Neural cell (in vitro differentiated cells): ENCODE results near the gene PCDHA4. TPM values are rescaled to one million over a fixed set of nuclear protein-coding genes. Genes with fewer than 3 reads are reported as not detected.
A peak's percentile ranks its signal among the peaks of the same experiment; 100 is the strongest.

Experiments used
- H2AFZ ChIP-seq: fragments of 200-600, 300-800 bp; sonication (generic), shearing (Covaris generic); 2 replicates; pipeline ENCODE4 v1.6.0; 2014; ENCODE audit warnings: low read depth, mild to moderate bottlenecking, antibody characterized with exemption, low read length, moderate library complexity
- H3F3A ChIP-seq: fragments of 200-600 bp; shearing (Covaris generic); 2 replicates; pipeline ENCODE4 v1.6.1; 2016; ENCODE audit warnings: mild to moderate bottlenecking, moderate library complexity, mixed read lengths, antibody characterized with exemption, low read length; ENCODE audit not compliant: insufficient read depth, poor library complexity, severe bottlenecking
- H3K27ac ChIP-seq: fragments of 200-600, 300-800 bp; sonication (generic), shearing (Covaris generic); 2 replicates; pipeline ENCODE4 v1.5.1; 2014; ENCODE audit warnings: mild to moderate bottlenecking, low read length, moderate library complexity
- H3K27me3 ChIP-seq: fragments of 300-800, 200-600 bp; sonication (generic), shearing (Covaris generic); 2 replicates; pipeline ENCODE4 v1.6.0; 2014; ENCODE audit warnings: mild to moderate bottlenecking, low read depth, low read length, moderate library complexity; ENCODE audit not compliant: insufficient read depth
- H3K36me3 ChIP-seq: fragments of 300-800, 200-600 bp; sonication (generic), shearing (Covaris generic); 2 replicates; pipeline ENCODE4 v1.5.1; 2014; ENCODE audit warnings: mild to moderate bottlenecking, antibody characterized with exemption, low read length, moderate library complexity; ENCODE audit not compliant: insufficient read depth
- H3K4me2 ChIP-seq: fragments of 300-800, 200-600 bp; sonication (generic), shearing (Covaris generic); 2 replicates; pipeline ENCODE4 v1.6.0; 2014; ENCODE audit warnings: mild to moderate bottlenecking, low read length
- H3K4me3 ChIP-seq: fragments of 300-800, 200-600 bp; sonication (generic), shearing (Covaris generic); 2 replicates; pipeline ENCODE4 v1.5.1; 2014; ENCODE audit warnings: mild to moderate bottlenecking, low read length, moderate library complexity
- H3K79me2 ChIP-seq: fragments of 200-600 bp; shearing (Covaris generic); replicated peaks from 2 replicates; pipeline ENCODE4 v1.6.0; 2014; ENCODE audit warnings: mild to moderate bottlenecking, low read length, moderate library complexity; ENCODE audit not compliant: insufficient read depth
- H3K9ac ChIP-seq: fragments of 300-800, 200-600 bp; sonication (generic), shearing (Covaris generic); 2 replicates; pipeline ENCODE4 v1.6.1; 2016; ENCODE audit warnings: mild to moderate bottlenecking, low read length, mixed read lengths
- H3K9me2 ChIP-seq: fragments of 200-600 bp; shearing (Covaris generic); 2 replicates; pipeline ENCODE4 v1.6.1; 2016; ENCODE audit warnings: mild to moderate bottlenecking, low read length, mixed read lengths; ENCODE audit not compliant: insufficient read depth
- H3K9me3 ChIP-seq: fragments of 200-600, 300-800 bp; sonication (generic), shearing (Covaris generic); 2 replicates; pipeline ENCODE4 v1.6.1; 2016; ENCODE audit warnings: mild to moderate bottlenecking, mixed run types, low read length, moderate library complexity, mixed read lengths
- H4K20me1 ChIP-seq: fragments of 200-600 bp; shearing (Covaris generic); 2 replicates; pipeline ENCODE4 v1.6.1; 2016; ENCODE audit warnings: mild to moderate bottlenecking, mixed run types; ENCODE audit not compliant: insufficient read depth
- CTCF ChIP-seq: fragments of 450-650 bp; IDR thresholded peaks from 2 replicates; pipeline ENCODE4 v1.5.1; 2014; ENCODE audit warnings: antibody characterized with exemption, mild to moderate bottlenecking, moderate library complexity; ENCODE audit not compliant: poor library complexity, severe bottlenecking
- EP300 ChIP-seq: fragments of 450-650 bp; conservative IDR thresholded peaks from 2 replicates; pipeline ENCODE4 v1.6.1; 2014; ENCODE audit warnings: antibody characterized with exemption, mild to moderate bottlenecking, moderate library complexity; ENCODE audit not compliant: poor library complexity, severe bottlenecking
- EZH2 ChIP-seq: fragments of 200-600, 300-800 bp; shearing (Covaris generic), sonication (generic); IDR thresholded peaks from 2 replicates; pipeline ENCODE4 v1.6.1; 2014; ENCODE audit warnings: antibody characterized with exemption, low read length, borderline replicate concordance, mild to moderate bottlenecking; ENCODE audit not compliant: insufficient read depth, poor library complexity, severe bottlenecking
- MXI1 ChIP-seq: fragments of 450-650 bp; conservative IDR thresholded peaks from 2 replicates; pipeline ENCODE4 v1.6.1; 2014; ENCODE audit warnings: antibody characterized with exemption, mild to moderate bottlenecking; ENCODE audit not compliant: poor library complexity, severe bottlenecking
- POLR2AphosphoS5 ChIP-seq: IDR thresholded peaks from 2 replicates; pipeline ENCODE4 v1.6.1; 2012
- RAD21 ChIP-seq: fragments of 450-650 bp; conservative IDR thresholded peaks from 2 replicates; pipeline ENCODE4 v1.6.1; 2014; ENCODE audit warnings: antibody characterized with exemption, mild to moderate bottlenecking, moderate library complexity
- SMC3 ChIP-seq: fragments of 450-650 bp; conservative IDR thresholded peaks from 2 replicates; pipeline ENCODE4 v1.6.1; 2014; ENCODE audit warnings: antibody characterized with exemption, mild to moderate bottlenecking, moderate library complexity; ENCODE audit not compliant: poor library complexity
- TAF1 ChIP-seq: IDR thresholded peaks from 2 replicates; pipeline ENCODE4 v1.6.1; 2012; ENCODE audit warnings: low read depth
- polyA plus RNA-seq: library from polyadenylated mRNA; depleted of rRNA; stranded (reverse); fragments of >200 nt; gene quantifications from 2 replicates; pipeline ENCODE4 v1.2.3, GENCODE V29; 2014
- TF ChIP-seq, protein P1 (sequence below): IDR thresholded peaks from 2 replicates; pipeline ENCODE4 v1.6.1; 2012; ENCODE audit warnings: borderline replicate concordance

The PCDHA4 gene
- polyA plus RNA-seq, 1 donor from 2014 or later, result 43.6 TPM

DNA sequence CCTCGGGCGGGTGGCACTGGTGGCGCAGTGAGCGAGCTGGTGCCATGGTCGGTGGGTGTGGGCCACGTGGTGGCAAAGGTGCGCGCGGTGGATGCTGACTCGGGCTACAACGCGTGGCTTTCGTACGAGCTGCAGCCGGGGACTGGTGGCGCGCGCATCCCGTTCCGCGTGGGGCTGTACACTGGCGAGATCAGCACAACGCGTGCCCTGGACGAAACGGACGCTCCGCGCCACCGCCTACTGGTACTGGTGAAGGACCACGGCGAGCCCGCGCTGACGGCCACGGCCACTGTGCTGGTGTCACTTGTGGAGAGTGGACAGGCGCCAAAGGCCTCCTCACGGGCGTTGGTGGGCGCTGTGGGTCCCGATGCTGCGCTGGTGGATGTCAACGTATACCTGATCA, 2.0 kb downstream of the PCDHA4 start:
- no peaks in the 10 kb centered on the region for H3K9me2 ChIP-seq
- peaks cover 17% of the 10 kb centered on the region for H3K36me3 ChIP-seq
- no peak overlapping the region for H3K27ac ChIP-seq
- no peak overlapping the region for H2AFZ ChIP-seq
- H3K9ac ChIP-seq, result no peak overlapping the region
- no peak overlapping the region for H3K4me2 ChIP-seq
- no peaks in the 10 kb centered on the region for H4K20me1 ChIP-seq
- no peaks in the 10 kb centered on the region for H3K27me3 ChIP-seq
- H3K4me3 ChIP-seq, result peak overlapping the region; percentile 72
- no peak for TF ChIP-seq EZH2
- TF ChIP-seq, protein P1, sequence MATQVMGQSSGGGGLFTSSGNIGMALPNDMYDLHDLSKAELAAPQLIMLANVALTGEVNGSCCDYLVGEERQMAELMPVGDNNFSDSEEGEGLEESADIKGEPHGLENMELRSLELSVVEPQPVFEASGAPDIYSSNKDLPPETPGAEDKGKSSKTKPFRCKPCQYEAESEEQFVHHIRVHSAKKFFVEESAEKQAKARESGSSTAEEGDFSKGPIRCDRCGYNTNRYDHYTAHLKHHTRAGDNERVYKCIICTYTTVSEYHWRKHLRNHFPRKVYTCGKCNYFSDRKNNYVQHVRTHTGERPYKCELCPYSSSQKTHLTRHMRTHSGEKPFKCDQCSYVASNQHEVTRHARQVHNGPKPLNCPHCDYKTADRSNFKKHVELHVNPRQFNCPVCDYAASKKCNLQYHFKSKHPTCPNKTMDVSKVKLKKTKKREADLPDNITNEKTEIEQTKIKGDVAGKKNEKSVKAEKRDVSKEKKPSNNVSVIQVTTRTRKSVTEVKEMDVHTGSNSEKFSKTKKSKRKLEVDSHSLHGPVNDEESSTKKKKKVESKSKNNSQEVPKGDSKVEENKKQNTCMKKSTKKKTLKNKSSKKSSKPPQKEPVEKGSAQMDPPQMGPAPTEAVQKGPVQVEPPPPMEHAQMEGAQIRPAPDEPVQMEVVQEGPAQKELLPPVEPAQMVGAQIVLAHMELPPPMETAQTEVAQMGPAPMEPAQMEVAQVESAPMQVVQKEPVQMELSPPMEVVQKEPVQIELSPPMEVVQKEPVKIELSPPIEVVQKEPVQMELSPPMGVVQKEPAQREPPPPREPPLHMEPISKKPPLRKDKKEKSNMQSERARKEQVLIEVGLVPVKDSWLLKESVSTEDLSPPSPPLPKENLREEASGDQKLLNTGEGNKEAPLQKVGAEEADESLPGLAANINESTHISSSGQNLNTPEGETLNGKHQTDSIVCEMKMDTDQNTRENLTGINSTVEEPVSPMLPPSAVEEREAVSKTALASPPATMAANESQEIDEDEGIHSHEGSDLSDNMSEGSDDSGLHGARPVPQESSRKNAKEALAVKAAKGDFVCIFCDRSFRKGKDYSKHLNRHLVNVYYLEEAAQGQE, result no peak
- no peak for TF ChIP-seq SMC3
- TF ChIP-seq TAF1, result no peak
- TF ChIP-seq EP300, result no peak
- TF ChIP-seq CTCF, result no peak
- TF ChIP-seq RAD21, result no peak
- TF ChIP-seq POLR2AphosphoS5, result no peak
- no peak for TF ChIP-seq MXI1
- H3K9me3 ChIP-seq, result peaks cover 19% of the 10 kb centered on the region
- peaks cover 2% of the 10 kb centered on the region for H3F3A ChIP-seq
- H3K79me2 ChIP-seq, result peaks cover 64% of the 10 kb centered on the region

- no peak within 1 kb of the TSS for H3K27ac ChIP-seq
- peaks cover 24% of the 10 kb centered on the region for H3K9me3 ChIP-seq
- H3K4me3 ChIP-seq, result no peak within 1 kb of the TSS
These were observed 14.8 kb downstream of the PCDHA4 start, which contains the start of gene PCDHA5 for GRCh38 chr5:140821375-140822280. Gene PCDHA5 (plus strand): TSS chr5:140821613.

More at GRCh38 chr5:140821375-140822280, 14.8 kb downstream of the PCDHA4 start, which contains the start of gene PCDHA5:
- Histone ChIP-seq H3K79me2 (peaks cover 57% of the 10 kb centered on the region), H3K27me3 (no peaks in the 10 kb centered on the region), H3K9ac (no peak within 1 kb of the TSS), H2AFZ (no peak within 1 kb of the TSS), H3F3A (no peaks in the 10 kb centered on the region), H3K4me2 (no peak within 1 kb of the TSS), H3K36me3 (peaks cover 25% of the 10 kb centered on the region), H3K9me2 (no peaks in the 10 kb centered on the region), H4K20me1 (no peaks in the 10 kb centered on the region)
- TF ChIP-seq CTCF (no peak), RAD21 (no peak), EZH2 (no peak), TAF1 (no peak), EP300 (no peak), POLR2AphosphoS5 (no peak), SMC3 (no peak), MXI1 (no peak)
- TF ChIP-seq, protein P1, result no peak
